Bone marrow (tissue), 2 donors: Measurements from ENCODE around the gene PTPRU.

Experiments
- DNase-seq, 2 donors: peaks; one replicate each; lab custom pipeline; 2025; lab: John Stamatoyannopoulos, UW

The PTPRU gene

DNA sequence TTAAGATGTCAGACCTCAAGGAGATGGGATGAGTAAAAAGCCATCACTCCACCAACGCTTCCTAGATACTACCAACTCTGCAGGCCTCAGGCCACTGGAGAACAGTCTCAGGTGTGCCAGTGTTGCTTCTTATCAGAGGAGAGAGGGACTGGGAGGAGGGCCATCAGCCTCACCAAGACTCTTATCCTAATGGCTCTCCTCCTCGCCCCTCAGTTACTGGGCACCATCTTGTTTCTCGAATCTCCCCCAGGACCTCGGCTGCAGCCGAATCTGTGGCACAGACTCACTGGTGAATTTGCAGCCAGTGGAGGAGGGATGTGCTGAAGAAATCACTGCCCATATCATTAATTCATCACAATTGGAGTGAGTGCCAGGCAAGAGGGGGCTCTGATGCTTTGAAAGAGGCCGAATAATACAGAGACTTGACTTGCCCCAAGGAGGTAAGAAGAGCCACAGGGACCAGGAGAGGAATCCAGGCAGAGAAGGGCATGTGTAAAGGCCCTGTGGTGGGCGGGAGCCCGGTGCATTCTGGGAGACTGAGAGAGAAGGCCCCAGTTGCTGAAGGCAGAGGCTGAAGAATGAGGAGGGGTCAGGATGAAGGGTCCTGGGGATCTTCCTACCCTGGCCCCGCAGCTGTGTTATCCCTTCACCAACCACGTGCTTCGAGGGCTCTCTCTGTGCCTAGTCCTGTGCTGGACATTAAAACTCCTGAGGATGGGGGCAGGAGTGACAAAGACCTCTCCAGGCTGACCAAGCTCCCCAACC is 129.8 kb downstream of the PTPRU start:
- DNase-seq, result no peak

- DNase-seq, result no peak
Measured at GRCh38 chr1:29368936-29369932, 132.9 kb downstream of the PTPRU start.

- DNase-seq, result no peak
Measured at GRCh38 chr1:29370067-29370466, 133.7 kb downstream of the PTPRU start.

GRCh38 chr1:29371332-29371731 is 135.0 kb downstream of the PTPRU start:
- DNase-seq, result no peak

GRCh38 chr1:29372108-29372507 is 135.8 kb downstream of the PTPRU start:
- DNase-seq, result no peak
